Vagina (tissue), 2 donors: ENCODE measurements around the gene GDF15.

Source experiments
- CTCF ChIP-seq, 3 experiments: fragments of 450-650 bp in 2 of 3; fragments of 200-600 bp in 1 of 3; sonication (generic) in 1 of 3; IDR thresholded peaks; one replicate each; pipeline ENCODE4 v1.5.1; 2017 to 2019; ENCODE audit warnings: antibody characterized with exemption in 3 of 3, mild to moderate bottlenecking in 2 of 3, moderate library complexity in 2 of 3
- POLR2A ChIP-seq, 2 donors: fragments of 450-650 bp; IDR thresholded peaks; one replicate each; pipeline ENCODE4 v1.6.1; 2017; ENCODE audit warnings: antibody characterized with exemption in 2 of 2, mild to moderate bottlenecking in 2 of 2, moderate library complexity in 2 of 2
- POLR2AphosphoS5 ChIP-seq, 2 donors: sonication (generic); formaldehyde crosslinking; IDR thresholded peaks; one replicate each; pipeline ENCODE4 v1.9.0; 2017; ENCODE audit warnings: antibody characterized with exemption in 2 of 2, mild to moderate bottlenecking in 2 of 2, low read depth in 1 of 2; ENCODE audit not compliant: insufficient read depth in 1 of 2

GRCh38 chr19:18426416-18426767 lies 40.4 kb downstream of the GDF15 start:
- TF ChIP-seq CTCF (IDR thresholded peaks at IDR 0.05), result no peak
- no peak for TF ChIP-seq POLR2A (IDR thresholded peaks at IDR 0.05)
- TF ChIP-seq POLR2AphosphoS5 (IDR thresholded peaks at IDR 0.05; ENCODE audit: insufficient read depth in 1 of 2, low read depth in 1 of 2), result no peak
